Measurements from ENCODE around the gene GRIK3.
"Not testable (repeated sequence)": the region's sequence is repeated elsewhere in the genome, so short reads cannot be mapped to it uniquely, and the experiment has no call there.

The GRIK3 gene

GRCh38 chr1:36905941-36906340 is 128.4 kb downstream of the GRIK3 start:
- no peak for DNase-seq

GRCh38 chr1:36900128-36900527 is 134.2 kb downstream of the GRIK3 start:
- no peak for DNase-seq

GRCh38 chr1:36897813-36898212 is 136.5 kb downstream of the GRIK3 start:
- not testable (repeated sequence) for DNase-seq

GRCh38 chr1:36894824-36895223 is 139.5 kb downstream of the GRIK3 start:
- no peak for DNase-seq

- DNase-seq = no peak
Observed at GRCh38 chr1:36890776-36891175, 143.5 kb downstream of the GRIK3 start.

- no peak for DNase-seq
Observed at GRCh38 chr1:36889478-36890226, 144.7 kb downstream of the GRIK3 start.

- DNase-seq = no peak
Observed at GRCh38 chr1:36888811-36889477, 145.4 kb downstream of the GRIK3 start.

- DNase-seq = no peak
Observed at GRCh38 chr1:36885540-36886357, 148.6 kb downstream of the GRIK3 start.

GRCh38 chr1:36884801-36885200 is 149.5 kb downstream of the GRIK3 start:
- DNase-seq = no peak

GRCh38 chr1:36884029-36884701 is 150.2 kb downstream of the GRIK3 start:
- DNase-seq = no peak

- no peak for DNase-seq
Observed at GRCh38 chr1:36883315-36883949, 150.9 kb downstream of the GRIK3 start.

- DNase-seq = no peak
Observed at GRCh38 chr1:36882536-36883285, 151.6 kb downstream of the GRIK3 start.

- no peak for DNase-seq
Observed at GRCh38 chr1:36881541-36881940, 152.8 kb downstream of the GRIK3 start.

- no peak for DNase-seq
Observed at GRCh38 chr1:36881068-36881405, 153.3 kb downstream of the GRIK3 start.

- no peak for DNase-seq
Observed at GRCh38 chr1:36880155-36881067, 153.9 kb downstream of the GRIK3 start.

- no peak for DNase-seq
Observed at GRCh38 chr1:36879613-36880012, 154.7 kb downstream of the GRIK3 start.

GRCh38 chr1:36876990-36877389 is 157.3 kb downstream of the GRIK3 start:
- DNase-seq = no peak

GRCh38 chr1:36874271-36875060 is 159.8 kb downstream of the GRIK3 start:
- DNase-seq = no peak

- DNase-seq = no peak
Observed at GRCh38 chr1:36872858-36873257, 161.5 kb downstream of the GRIK3 start.

Data from T-helper 2 cell (primary cell).